GM19035 (cell line): ENCODE measurements around the gene IRGQ.
A peak's percentile ranks its signal among the peaks of the same experiment; 100 is the strongest.
"Not testable (repeated sequence)": the region's sequence is repeated elsewhere in the genome, so short reads cannot be mapped to it uniquely, and the experiment has no call there.

ENCODE experiments used
- ATAC-seq: cut with Tn5 transposase; IDR thresholded peaks from one replicate; pipeline ENCODE4 v1.9.1; 2021; ENCODE audit not compliant: unreplicated experiment

Gene IRGQ

DNA sequence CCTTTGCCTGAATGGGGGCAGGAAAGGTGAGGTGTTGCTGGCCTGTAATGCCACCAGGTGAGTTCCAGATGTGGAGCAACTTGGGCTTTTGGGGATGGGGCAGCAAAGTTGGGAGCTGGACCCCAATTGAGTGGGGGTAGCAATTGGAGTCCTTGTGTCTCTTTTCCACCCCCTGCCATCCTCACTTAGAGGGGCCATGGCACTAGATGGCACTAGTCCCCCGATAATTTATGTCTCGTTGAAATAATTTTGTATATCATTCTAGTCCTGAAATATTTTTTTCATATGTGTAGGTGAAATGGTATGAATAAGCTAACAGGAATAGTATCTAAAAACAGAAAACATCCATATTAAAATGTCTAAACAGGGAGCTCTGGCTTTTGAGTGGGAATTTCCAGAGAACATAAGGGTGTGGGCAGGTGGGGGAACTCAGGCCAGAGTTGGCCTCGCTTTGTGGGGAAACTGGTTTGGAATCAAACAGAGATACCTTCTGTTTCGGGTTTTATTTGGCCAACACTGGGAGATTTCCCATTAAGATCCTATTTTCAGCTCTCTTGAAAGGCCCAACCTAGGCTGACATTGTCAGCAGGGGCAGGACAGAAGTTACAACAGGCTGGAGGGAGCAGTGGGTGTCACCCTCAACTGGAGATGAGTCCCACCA, 3.8 kb upstream of the IRGQ start:
- no peak for ATAC-seq

DNA sequence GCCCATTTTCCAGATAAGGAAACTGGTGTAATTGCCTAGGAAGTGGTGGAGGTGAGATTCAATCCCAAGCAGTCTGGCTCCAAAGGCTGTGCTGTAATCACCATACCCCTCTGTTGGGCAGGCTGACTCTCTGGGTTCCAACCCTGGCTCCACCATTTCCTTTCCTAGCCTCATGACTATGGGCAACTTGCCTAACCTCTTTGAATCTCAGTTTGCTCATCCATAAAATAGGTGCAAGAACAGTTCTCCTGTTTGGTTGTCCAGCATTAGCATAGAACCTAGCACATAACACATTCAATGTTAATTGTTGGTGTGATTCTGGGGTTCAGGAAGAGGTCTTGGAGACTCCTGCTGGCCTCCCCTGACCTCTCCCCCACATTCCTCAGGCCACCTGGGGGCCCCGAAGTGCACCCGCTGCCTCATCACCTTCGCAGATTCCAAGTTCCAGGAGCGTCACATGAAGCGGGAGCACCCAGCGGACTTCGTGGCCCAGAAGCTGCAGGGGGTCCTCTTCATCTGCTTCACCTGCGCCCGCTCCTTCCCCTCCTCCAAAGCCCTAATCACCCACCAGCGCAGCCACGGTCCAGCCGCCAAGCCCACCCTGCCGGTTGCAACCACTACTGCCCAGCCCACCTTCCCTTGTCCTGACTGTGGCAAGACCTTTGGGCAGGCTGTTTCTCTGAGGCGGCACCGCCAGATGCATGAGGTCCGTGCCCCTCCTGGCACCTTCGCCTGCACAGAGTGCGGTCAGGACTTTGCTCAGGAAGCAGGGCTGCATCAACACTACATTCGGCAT, 2.7 kb upstream of the IRGQ start:
- no peak for ATAC-seq

DNA sequence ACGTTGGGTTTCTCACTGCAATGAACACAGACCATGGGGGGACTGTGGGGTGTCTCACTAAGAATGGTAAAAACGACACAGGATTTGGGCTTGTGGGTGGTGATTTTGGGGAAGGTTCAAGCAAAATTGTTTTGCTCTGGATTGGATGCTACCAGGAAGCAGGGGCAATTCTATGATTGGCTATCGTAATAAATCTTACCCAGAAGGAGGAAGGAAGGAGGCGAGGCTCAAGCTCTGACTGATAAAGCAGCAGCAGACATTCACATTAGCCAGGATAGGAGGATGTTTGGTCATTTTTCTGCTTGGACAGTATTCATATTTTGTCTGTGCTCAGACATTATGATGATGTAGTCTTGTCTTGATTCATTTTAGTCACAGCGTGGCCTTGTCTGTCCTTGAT, 1.9 kb upstream of the IRGQ start:
- ATAC-seq: no peak

DNA sequence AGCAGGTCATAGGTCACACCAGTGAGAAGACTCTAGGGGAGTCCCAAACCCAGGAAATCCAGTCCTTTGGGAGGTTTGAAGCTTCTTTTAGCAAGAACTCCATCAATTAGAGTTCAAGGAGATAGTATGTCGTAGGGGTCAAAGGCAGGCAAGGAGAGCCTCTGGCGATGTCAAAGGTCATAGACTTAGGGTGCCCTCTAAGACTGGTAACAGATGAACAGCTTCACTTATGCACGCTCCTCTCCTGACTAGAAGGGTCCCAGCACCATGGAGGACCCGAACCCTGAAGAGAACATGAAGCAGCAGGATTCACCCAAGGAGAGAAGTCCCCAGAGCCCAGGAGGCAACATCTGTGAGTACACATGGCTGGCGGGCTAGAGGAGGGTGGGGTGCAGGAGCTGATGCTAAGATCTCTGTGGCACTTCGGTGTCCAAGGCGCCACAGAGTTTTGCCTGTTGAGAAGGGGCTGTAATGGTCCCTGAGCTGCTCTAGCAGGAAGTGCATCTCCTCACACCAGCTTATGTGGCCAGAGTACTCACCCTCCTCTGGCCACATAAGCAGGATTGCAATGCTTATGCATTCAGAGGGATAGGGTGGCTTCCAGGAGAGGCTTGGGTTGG, 1.0 kb upstream of the IRGQ start:
- no peak for ATAC-seq

DNA sequence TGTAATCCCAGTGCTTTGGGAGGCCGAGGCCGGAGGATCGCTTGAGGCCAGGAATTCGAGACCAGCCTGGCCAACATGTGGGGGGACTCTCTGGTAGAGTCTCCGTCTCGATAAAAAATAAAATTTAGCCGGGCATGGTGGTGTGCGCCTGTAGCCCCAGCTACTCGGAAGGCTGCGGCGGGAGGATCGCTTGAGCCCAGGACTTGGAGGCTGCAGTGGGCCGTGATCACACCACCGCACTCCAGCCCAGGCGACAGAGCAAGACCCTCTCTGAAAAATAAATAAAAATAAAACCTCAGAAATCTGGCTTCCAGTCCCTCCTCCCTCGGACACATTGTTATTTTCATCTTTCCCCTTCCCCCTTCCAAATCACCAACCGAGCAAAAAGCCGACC, 332 bp downstream of the IRGQ start:
- ATAC-seq: peak; percentile 7

DNA sequence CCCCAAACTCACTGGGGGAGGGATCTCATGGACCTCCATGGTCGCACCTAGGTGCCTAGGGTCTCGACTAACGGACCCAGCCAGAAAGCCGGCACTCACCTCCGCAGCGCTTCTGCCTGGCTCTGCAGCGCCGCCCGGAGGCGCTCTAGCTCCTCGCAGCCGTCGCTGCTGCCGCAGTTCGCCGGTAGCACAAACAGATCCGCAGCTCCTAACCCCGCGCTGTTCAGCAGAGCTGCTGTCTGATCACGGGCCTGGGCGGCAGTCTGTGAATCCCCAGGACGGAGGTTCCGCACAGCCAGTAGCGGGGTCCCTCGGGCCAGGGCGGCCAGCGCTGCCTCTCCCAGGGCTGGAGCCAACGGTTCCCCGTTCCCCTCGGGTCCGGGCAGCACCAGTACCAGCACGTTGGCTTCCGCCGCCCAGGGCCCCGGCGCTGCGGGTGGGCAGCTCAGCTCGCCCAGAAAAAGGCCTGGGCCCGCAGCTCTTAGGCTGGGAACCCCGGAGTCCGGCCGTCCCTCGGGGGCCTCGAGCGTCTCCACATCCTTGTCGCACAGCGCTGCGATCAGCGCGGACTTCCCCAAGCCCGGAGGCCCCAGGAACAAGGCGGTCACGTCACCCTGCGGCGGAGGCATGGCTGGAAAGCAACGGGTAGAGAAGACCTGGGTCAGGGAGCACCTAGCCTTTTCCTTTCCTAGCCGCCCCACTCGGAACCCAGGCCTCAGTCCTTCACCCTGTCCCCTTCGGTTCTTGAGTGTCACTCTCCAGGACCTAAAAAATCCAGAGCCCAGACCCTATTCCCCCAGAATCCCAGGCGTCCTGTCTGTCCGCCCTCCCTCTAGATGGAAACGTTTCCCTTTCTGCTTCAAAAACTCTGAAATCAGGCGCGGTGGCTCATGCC, 977 bp downstream of the IRGQ start:
- ATAC-seq: no peak

DNA sequence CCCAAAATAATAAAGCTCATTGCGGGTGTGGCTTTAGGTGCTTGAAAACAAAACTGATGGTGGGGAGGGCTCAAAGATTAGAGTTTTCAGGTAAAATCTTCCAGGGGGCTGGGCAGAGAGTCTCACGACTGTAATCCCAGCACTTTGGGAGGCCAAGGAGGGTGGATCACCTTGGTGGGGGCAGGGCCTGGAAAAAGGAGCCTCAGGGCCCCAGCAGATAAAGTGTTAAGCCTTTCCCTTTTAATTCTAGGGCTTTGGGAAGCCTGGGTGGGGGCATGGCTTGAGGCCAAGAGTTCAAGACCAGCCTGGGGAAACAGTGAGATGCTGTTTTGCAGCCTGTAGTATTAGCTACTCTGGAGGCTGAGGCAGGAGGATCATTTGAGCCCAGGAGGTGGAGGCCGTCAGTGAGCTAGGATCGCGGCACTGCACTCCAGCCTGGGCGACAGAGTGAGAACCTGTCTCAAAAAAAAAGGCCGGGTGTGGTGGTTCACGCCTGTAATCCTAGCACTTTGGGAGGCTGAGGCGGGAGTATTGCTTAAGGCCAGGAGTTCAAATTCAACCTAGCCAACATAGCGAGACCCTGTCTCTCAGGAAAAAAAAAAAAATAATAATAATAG, 1.7 kb downstream of the IRGQ start:
- ATAC-seq: no peak

DNA sequence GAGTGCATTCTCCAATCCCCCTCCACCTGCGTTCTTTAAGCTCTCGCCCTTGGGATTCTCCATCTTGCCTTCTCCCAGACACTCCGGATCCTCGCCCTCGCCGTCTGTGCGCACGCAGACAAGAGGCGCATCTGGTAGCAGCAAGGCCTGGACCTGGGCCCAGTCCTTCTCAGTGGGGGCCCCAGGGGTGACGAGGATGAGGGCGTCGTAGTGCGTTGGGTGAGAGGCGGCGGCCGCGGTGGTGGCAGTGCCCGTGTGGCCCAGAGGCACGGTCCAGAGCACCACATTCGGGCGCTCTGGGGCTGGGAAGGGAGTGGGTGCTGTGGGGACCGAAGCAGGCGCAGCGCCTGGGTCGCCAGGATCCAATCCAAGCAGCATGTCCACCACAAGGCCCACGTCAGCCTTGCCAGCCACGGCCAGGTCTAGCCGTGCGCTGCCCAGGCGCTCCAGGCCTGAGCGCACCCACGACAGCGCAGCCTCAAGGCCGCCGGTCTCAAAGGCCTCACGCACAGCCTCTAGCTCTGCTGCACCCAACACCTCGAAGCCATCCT, 3.1 kb downstream of the IRGQ start:
- no peak for ATAC-seq

DNA sequence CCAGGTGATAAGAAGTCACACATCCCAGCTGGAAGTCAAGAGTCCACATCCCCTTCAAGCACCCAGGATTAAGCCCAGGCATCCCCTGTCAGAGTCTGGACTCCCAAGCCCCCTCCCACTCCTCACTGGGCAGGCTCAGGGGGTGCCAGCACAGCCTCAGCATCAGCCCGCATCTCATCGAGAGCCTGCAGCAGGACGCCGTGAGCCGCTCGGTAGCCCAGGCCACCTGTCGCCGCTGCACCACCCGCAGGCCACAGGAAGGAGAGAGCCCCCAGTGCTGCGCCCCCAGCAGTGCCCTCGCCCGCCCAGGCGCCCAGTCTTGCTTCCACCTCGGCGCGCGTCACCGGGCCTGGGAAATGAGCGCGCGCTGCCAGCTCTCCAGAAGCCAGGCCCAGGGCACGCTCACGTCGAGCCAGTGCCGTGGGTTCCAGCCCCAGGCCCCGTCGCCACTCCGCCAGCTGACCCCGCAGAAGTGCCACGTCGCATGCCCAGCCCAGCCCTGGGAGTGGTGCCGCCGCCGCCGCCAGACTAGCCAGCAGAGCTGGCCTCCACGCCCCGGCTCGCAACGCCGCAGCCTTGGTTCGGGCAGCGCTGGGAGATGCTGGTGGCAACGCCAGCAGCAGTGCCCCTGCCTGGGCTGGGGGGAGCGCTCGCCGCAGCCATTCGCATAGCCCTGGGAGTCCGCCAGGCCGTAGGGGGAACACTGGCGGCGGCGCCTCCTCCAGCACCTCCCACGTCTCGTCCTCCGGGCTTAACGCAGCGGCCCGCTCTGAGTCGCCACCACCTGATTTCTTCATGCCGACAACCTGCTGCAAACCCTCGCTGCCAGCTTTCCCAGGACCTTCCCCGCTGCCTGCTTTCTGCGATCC, 3.8 kb downstream of the IRGQ start:
- ATAC-seq: no peak

DNA sequence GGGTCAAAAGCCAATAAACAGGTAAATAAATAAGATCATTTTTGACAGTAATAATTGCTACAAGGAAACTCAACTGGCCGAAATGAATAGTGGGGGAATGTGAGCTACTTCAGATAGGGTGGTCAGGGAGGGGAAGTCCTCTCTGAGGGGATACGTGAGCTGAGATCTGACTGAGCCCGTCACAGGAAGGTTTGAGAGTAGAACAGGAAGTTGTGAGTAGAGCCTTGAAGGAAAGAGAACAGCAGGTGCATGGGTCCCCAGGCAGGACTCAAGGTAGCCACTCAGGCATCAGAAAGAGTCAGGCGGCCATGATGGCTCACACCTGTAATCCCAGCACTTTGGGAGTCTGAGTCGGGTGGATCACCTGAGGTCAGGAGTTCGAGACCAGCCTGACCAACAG, 6.3 kb downstream of the IRGQ start:
- no peak for ATAC-seq

DNA sequence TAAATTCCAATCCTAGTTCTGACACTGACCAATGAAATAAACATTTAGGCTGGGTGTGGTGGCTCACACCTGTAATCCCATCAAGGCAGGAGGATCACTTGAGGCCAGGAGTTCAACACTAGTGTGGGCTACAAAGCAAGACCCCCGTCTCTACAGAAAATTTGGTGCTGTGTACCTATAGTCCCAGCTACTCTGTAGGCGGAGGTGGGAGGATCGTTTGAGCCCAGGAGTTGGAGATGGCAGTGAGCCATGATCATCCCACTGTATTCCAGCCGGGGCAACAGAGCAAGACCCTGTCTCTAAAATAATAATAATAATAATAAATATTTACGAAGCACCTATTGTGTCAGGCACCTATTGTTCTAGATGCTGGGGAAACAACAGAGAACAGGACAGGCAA, 6.7 kb downstream of the IRGQ start:
- ATAC-seq: no peak

DNA sequence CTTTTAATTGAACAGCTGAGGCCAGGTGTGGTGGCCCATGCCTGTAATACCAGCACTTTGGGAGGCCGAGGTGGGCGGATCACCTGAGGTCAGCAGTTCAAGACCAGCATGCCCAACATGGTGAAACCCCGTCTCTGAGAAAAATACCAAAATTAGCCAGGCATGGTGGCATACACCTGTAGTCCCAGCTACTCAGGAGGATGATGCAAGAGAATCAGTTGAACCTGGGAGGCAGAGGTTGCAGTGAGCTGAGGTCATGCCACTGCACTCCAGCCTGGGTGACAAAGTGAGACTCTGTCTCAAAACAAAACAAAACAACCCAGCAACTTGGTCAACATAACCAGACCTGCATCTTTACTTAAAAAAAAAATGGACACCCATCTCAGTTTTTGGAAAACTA, 8.9 kb downstream of the IRGQ start:
- ATAC-seq: not testable (repeated sequence)

DNA sequence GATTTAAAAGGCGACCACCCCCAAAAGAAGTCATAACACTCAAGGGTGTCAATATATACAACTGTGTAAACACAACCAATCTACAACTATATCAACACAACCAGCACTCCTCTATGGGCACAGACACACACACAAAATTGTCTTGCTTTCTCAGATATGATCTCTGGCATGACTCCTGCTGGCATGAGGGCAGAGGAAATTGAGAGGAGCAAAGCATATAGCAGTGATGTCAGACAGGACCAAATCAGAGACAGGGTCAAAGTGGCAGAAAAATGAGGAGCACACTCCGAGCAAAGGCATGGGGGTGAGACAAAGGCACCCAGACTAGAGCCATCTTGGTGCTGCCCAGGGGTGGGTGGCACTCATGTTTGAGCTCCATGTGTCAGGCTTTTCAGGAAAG, 9.6 kb downstream of the IRGQ start:
- ATAC-seq: no peak

DNA sequence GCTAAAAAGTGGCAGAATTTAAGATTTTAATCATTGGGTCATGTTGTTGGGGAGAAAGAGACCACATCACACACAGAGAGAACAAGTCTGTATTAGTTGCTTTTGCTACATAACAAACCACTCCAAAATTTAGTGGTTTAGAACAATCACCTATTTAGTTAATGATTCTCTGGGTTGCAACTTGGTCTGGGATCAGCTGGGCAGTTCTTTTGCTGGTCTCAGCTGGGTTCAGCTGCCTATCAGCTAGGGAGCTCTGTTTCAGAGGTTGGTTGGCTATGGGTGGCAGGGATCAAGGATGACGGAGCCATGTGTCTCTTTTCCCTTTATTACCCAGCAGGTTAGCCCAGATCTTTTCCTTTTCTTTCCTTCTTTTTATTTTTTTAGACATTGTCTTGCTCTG, 11.4 kb downstream of the IRGQ start:
- ATAC-seq: no peak

DNA sequence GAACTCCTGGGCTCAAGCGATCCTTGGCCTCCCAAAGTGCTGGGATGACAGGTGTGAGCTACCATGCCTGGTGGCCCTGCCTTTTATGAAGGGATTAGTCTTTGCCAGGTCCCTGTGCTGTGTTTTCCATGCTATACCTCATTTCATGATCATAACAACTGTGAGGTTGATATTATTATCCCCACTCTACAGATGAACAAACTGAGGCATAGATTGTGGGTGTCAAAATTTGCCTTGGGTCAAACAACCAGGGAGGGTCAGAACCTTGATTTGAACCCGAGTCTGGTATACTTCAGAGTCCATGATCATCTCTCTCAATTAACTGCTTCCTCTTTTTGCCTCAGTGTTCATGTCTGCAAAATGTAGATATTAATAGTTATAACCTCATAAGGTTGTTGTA, 13.4 kb downstream of the IRGQ start:
- ATAC-seq: no peak

DNA sequence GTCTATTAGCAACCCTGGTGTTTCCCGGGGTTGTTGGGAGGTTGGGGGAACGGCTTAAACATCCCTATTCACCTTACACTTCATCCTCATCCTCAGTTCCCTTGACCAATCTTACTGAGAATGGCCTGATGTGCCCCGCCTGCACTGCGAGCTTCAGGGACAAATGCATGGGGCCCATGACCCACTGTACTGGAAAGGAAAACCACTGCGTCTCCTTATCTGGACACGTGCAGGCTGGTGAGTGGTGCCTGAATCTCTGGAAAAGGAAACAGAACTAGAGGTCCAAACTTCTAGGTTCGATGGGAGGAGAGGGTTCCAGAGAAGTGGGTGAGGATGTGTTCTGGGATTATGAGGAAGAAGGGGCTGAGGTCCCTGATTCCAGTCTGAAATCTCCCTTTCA, 14.5 kb downstream of the IRGQ start:
- ATAC-seq: no peak

DNA sequence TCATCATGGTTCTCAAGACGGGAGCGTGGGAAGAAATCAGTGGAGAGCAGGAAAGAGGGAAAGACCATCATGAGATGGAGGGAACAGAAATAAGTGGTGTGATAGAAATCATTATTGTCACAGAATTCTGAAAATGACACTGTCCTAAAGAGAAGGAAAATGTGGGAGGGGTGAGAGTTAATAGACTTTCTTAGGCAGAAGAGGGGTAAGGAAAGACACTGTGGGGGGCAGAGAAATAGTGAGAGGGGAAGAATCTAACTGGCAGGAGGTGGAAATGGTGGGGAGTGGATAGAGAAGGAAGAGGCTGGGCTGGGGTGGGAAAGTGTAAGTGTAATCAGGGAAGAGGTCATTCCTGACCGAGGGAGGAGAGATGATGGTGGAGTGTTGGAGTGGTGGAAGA, 17.1 kb downstream of the IRGQ start:
- ATAC-seq: no peak

DNA sequence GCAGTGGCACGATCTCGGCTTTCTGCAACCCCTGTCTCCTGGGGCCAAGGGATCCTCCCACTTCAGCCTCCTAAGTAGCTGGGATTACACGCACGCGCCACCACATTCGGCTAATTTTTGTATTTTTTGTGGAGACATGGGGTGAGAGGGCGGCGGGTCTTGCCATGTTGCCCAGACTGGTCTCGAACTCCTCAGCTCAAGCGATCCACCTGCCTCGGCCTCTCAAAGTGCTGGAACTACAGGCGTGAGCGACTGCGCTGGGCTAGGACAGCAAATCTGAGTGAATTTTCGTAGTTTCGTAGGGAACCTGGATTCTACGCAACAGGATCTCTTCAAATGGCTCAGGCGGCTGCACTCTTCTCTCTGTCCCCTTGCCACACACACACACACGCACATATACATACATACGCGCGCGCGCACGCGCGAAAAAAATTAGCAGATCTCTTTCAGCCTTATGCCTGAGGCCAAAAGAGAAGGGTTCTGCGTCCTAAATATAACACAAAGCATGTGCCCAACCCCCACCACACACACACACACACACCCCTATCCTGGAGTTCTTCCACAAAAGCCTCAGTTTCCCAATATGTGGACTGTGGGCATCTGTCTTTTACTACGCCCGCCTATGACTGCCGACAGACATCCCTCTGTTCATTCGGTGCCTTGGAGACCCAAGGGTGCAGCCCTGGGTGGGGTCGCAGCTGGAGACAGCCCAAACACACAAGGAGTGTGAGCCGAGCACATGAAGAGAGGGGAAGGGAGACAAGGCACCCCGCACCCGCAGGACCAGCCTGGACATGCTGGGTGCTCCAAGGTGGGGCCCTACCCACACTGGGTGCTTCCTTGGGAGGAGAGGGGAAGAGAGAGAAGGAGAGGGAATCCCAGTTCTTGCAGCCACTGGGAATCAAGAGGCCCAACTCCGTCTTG, 19.7 kb downstream of the IRGQ start:
- ATAC-seq: peak; percentile 2
